DND-41 (cell line): ENCODE results near the gene KRTAP10-12.
A peak's percentile ranks its signal among the peaks of the same experiment; 100 is the strongest.

Source experiments
- ATAC-seq: fragments of 200-7000 bp; cut with Tn5 transposase; 3 replicates; pipeline ENCODE4 v1.9.1; 2021; ENCODE audit warnings: low read depth; ENCODE audit not compliant: insufficient read depth
- DNase-seq: peaks from one replicate; pipeline ENCODE4 v3.0.0-alpha.2; 2020
- H2AFZ ChIP-seq: 2 replicates; pipeline ENCODE4 v1.6.0; 2012; ENCODE audit warnings: low read depth, low read length
- H3K27ac ChIP-seq: 2 replicates; pipeline ENCODE4 v1.5.1; 2012; ENCODE audit warnings: low read length, inconsistent platforms
- H3K27me3 ChIP-seq: fragments of 200-600 bp; sonication (generic); 2 replicates; pipeline ENCODE4 v1.6.0; 2012; ENCODE audit warnings: low read length, mild to moderate bottlenecking, inconsistent platforms; ENCODE audit not compliant: insufficient read depth, poor library complexity
- H3K36me3 ChIP-seq: 2 replicates; pipeline ENCODE4 v1.5.1; 2012; ENCODE audit warnings: low read length, inconsistent platforms; ENCODE audit not compliant: insufficient read depth
- H3K4me1 ChIP-seq: 2 replicates; pipeline ENCODE4 v1.5.1; 2012; ENCODE audit warnings: mild to moderate bottlenecking, low read length; ENCODE audit not compliant: insufficient read depth
- H3K4me2 ChIP-seq: 2 replicates; pipeline ENCODE4 v1.6.0; 2012; ENCODE audit warnings: mild to moderate bottlenecking, moderate library complexity, low read length, inconsistent platforms; ENCODE audit not compliant: insufficient read depth
- H3K4me3 ChIP-seq, 2 experiments: fragments of 200-600 bp in 1 of 2; shearing (Covaris generic) in 1 of 2; 2 replicates each; pipeline ENCODE4 v1.5.1; 2012 to 2016; ENCODE audit warnings: inconsistent platforms in 2 of 2, low read length in 2 of 2, mild to moderate bottlenecking in 2 of 2, low read depth in 1 of 2, moderate library complexity in 1 of 2
- H3K79me2 ChIP-seq: 2 replicates; pipeline ENCODE4 v1.6.0; 2012; ENCODE audit warnings: low read length, inconsistent platforms; ENCODE audit not compliant: insufficient read depth
- H3K9ac ChIP-seq: 2 replicates; pipeline ENCODE4 v1.6.0; 2012; ENCODE audit warnings: low read depth, mild to moderate bottlenecking, inconsistent platforms, low read length, moderate library complexity
- H3K9me3 ChIP-seq: 2 replicates; pipeline ENCODE4 v1.5.1; 2012; ENCODE audit warnings: low read length, moderate library complexity, mild to moderate bottlenecking, inconsistent platforms; ENCODE audit not compliant: insufficient read depth, severe bottlenecking
- H4K20me1 ChIP-seq: 2 replicates; pipeline ENCODE4 v1.6.0; 2012; ENCODE audit warnings: low read length; ENCODE audit not compliant: insufficient read depth
- CTCF ChIP-seq: IDR thresholded peaks from 2 replicates; pipeline ENCODE4 v1.5.1; 2012; ENCODE audit warnings: borderline replicate concordance, low read length, moderate library complexity, mild to moderate bottlenecking; ENCODE audit not compliant: poor library complexity, severe bottlenecking; ENCODE audit errors: extremely low read depth
- EZH2 ChIP-seq: IDR thresholded peaks from 3 replicates; pipeline ENCODE4 v1.6.1; 2012; ENCODE audit warnings: borderline replicate concordance, low read depth, mild to moderate bottlenecking, moderate library complexity, low read length, inconsistent platforms; ENCODE audit not compliant: severe bottlenecking

KRTAP10-12 gene

GRCh38 chr21:44653656-44654575, 43.1 kb upstream of the KRTAP10-12 start:
- peaks cover 4% of the 10 kb centered on the region for H3K9me3 ChIP-seq
- no peak for TF ChIP-seq EZH2
- no peak for TF ChIP-seq CTCF

GRCh38 chr21:44654576-44655175, 42.3 kb upstream of the KRTAP10-12 start, which contains the start of gene KRTAP12-4:
TSS of gene KRTAP12-4 (minus strand) at chr21:44654659. CDS start at chr21:44654614, 45 bp downstream.
- ATAC-seq: no peak
- TF ChIP-seq CTCF (no peak), EZH2 (no peak)
- H3K4me1 ChIP-seq: peaks cover 24% of the 10 kb centered on the region

More at GRCh38 chr21:44653656-44654575, 43.1 kb upstream of the KRTAP10-12 start:
- Histone ChIP-seq H3K9ac (no peak overlapping the region), H3K4me1 (peaks cover 21% of the 10 kb centered on the region), H3K79me2 (no peaks in the 10 kb centered on the region), H3K36me3 (no peaks in the 10 kb centered on the region), H2AFZ (no peak overlapping the region), H3K27me3 (no peaks in the 10 kb centered on the region), H3K27ac (no peak overlapping the region), H4K20me1 (no peaks in the 10 kb centered on the region), H3K4me2 (no peak overlapping the region), H3K4me3 (no peak overlapping the region)
- ATAC-seq (peak; percentile 19; the same call in 2 of the 3 replicates), DNase-seq (no peak)

GRCh38 chr21:44656868-44657267, 40.1 kb upstream of the KRTAP10-12 start:
- Histone ChIP-seq H3K9ac (no peak overlapping the region), H3K36me3 (no peaks in the 10 kb centered on the region), H3K4me2 (no peak overlapping the region), H4K20me1 (no peaks in the 10 kb centered on the region), H3K27me3 (no peaks in the 10 kb centered on the region), H2AFZ (no peak overlapping the region), H3K4me1 (peaks cover 24% of the 10 kb centered on the region), H3K79me2 (no peaks in the 10 kb centered on the region), H3K27ac (no peak overlapping the region), H3K9me3 (peaks cover 4% of the 10 kb centered on the region), H3K4me3 (no peak overlapping the region)
- ATAC-seq: no peak
- TF ChIP-seq EZH2 (no peak), CTCF (no peak)
- no peak for DNase-seq

More at GRCh38 chr21:44654576-44655175, 42.3 kb upstream of the KRTAP10-12 start, which contains the start of gene KRTAP12-4:
- no peak for DNase-seq
- Histone ChIP-seq H3K36me3 (no peaks in the 10 kb centered on the region), H3K79me2 (no peaks in the 10 kb centered on the region), H3K27ac (no peak within 1 kb of the TSS), H4K20me1 (no peaks in the 10 kb centered on the region), H3K9me3 (peaks cover 4% of the 10 kb centered on the region), H3K4me2 (no peak within 1 kb of the TSS), H3K27me3 (no peaks in the 10 kb centered on the region), H3K9ac (no peak within 1 kb of the TSS), H3K4me3 (no peak within 1 kb of the TSS), H2AFZ (no peak within 1 kb of the TSS)
